ENCODE measurements around the gene SEPTIN10.

- TF ChIP-seq CTCF (IDR thresholded peaks at IDR 0.05) (no peak), POLR2A (IDR thresholded peaks at IDR 0.05) (no peak), EP300 (IDR thresholded peaks at IDR 0.05) (no peak), POLR2AphosphoS5 (IDR thresholded peaks at IDR 0.05) (no peak)
Measured at GRCh38 chr2:109601783-109602182, 12.0 kb downstream of the SEPTIN10 start.

Data from sigmoid colon (tissue), 4 donors.